GM10847 (cell line): ENCODE data around the gene TNKS1BP1.

Source experiments
- POLR2A ChIP-seq: IDR thresholded peaks from 2 replicates; pipeline ENCODE4 v1.6.1; 2011; ENCODE audit not compliant: insufficient read length; ENCODE audit errors: extremely low read depth

TNKS1BP1 gene, protein sequence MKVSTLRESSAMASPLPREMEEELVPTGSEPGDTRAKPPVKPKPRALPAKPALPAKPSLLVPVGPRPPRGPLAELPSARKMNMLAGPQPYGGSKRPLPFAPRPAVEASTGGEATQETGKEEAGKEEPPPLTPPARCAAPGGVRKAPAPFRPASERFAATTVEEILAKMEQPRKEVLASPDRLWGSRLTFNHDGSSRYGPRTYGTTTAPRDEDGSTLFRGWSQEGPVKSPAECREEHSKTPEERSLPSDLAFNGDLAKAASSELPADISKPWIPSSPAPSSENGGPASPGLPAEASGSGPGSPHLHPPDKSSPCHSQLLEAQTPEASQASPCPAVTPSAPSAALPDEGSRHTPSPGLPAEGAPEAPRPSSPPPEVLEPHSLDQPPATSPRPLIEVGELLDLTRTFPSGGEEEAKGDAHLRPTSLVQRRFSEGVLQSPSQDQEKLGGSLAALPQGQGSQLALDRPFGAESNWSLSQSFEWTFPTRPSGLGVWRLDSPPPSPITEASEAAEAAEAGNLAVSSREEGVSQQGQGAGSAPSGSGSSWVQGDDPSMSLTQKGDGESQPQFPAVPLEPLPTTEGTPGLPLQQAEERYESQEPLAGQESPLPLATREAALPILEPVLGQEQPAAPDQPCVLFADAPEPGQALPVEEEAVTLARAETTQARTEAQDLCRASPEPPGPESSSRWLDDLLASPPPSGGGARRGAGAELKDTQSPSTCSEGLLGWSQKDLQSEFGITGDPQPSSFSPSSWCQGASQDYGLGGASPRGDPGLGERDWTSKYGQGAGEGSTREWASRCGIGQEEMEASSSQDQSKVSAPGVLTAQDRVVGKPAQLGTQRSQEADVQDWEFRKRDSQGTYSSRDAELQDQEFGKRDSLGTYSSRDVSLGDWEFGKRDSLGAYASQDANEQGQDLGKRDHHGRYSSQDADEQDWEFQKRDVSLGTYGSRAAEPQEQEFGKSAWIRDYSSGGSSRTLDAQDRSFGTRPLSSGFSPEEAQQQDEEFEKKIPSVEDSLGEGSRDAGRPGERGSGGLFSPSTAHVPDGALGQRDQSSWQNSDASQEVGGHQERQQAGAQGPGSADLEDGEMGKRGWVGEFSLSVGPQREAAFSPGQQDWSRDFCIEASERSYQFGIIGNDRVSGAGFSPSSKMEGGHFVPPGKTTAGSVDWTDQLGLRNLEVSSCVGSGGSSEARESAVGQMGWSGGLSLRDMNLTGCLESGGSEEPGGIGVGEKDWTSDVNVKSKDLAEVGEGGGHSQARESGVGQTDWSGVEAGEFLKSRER (N-terminal part only)

DNA sequence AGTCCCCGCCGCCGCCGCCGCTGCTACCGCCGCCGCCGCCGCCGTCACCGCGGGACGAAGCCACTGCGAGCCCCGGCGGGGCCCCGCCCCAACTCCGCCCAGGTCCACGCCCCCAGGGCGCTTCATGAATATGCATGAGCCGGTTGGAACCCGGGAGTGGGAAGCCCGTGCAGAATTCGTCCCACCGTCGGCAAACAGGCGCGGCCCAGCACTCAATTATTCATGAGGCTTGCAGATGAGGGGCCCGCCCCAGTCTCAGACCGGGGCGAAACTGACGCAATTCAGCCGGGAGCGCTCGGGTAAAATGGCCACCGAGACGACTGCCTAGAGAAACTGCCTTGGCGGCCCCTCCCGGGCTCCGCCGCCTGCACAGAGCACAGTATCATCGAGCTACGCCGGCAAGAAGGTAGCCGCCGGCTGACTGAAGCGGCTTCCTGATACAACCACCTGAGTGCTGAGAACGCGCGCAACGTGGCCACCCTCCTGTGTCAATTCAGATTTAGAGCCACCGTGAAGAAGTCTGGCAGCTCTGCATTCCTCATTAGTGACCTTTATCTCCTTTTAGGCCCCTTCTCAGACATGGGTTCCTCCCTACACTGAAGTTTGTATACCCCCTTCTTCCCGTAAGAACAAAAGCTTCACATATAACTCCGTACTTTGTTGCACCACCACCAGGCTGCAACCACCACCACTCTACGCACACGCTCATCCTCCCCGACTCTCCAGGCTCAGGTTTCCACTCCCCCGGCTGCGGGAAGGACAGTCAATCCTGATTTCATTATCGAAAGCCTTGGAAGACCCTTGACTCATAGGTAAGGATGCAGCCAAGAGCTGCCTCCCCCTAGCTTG lies at the start of gene TNKS1BP1:
TSS of gene TNKS1BP1 (minus strand) at position 67 of the 849 bp plus-strand sequence. CDS start 3,067 bp downstream, outside the sequence.
- TF ChIP-seq POLR2A, result peak; percentile 42

- no peak for TF ChIP-seq POLR2A
Measured at GRCh38 chr11:57373146-57373545, 48.4 kb upstream of the TNKS1BP1 start.

DNA sequence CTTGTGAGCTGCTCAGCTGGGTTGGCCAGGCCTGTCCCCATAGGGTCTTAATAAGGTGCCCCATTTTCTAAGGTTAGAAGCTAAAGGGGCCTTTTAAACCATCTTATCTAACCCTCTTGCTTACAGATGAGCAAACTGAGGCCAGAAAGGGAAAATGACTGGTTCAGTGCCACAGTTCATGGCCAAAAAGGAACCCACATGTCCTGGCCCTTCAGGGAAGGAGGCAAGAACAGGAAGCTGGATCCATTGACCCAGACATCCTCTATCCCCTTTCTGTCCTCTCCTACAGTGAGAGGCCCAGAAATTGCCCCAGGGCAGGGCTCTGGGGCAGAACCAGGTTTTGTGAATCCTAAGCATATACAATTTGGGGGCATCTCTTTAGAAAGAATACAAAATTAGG lies 46.2 kb upstream of the TNKS1BP1 start:
- TF ChIP-seq POLR2A, result no peak

DNA sequence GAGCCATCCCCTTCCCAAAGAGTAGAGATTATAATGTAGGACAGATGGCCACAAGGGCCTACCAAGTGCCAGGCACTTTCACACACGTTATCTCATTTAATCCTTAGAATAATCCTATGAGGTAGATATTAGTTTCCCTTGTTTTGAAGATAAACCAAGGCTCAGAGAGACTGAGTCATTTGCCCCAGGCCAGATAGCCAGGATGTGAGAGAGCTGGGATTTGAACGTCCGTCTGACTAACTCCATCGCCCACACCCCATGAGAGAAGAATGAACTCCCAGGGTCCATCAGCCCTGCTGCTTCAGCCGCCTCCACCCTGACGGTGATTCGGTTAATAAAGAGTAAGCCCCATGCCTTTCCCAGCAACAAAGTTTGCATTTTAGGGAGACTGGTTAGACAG lies 45.5 kb upstream of the TNKS1BP1 start:
- no peak for TF ChIP-seq POLR2A

GRCh38 chr11:57368845-57369232 lies 44.1 kb upstream of the TNKS1BP1 start:
- no peak for TF ChIP-seq POLR2A

DNA sequence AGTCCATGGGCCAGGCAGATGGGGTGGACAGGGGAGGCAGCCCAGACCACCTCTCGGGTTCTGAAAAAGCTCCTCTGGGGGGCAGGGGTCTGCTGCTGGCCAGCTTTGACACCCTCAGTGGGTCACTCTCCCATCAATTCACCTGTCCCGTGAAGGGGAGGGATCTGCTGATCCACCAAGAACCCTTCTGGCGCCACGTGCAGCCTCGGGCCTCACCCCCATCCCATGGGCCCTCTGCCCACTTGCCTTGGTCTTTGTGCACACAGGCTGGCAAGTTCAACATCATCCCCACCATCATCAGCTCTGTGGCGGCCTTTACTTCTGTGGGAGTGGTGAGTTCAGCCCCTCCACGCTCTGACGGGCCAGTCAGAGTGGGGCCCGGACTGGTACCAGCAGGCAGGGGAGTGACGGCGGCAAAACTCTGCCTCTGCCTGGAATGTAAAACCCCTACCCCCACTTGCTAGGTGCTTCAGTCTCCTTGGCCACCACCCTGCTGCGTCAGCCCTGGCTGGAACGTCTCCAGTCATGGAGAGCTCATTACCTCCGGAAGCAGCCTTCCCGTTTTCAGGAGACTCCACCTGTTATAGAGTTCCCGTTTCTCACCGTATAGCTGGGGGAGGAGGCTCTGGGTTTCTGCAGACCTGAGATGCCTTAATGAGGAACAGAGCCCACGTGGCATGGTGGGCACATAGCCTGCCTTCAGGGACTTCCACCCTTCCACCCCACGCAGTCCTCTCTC lies 43.5 kb upstream of the TNKS1BP1 start:
- TF ChIP-seq POLR2A, result no peak

DNA sequence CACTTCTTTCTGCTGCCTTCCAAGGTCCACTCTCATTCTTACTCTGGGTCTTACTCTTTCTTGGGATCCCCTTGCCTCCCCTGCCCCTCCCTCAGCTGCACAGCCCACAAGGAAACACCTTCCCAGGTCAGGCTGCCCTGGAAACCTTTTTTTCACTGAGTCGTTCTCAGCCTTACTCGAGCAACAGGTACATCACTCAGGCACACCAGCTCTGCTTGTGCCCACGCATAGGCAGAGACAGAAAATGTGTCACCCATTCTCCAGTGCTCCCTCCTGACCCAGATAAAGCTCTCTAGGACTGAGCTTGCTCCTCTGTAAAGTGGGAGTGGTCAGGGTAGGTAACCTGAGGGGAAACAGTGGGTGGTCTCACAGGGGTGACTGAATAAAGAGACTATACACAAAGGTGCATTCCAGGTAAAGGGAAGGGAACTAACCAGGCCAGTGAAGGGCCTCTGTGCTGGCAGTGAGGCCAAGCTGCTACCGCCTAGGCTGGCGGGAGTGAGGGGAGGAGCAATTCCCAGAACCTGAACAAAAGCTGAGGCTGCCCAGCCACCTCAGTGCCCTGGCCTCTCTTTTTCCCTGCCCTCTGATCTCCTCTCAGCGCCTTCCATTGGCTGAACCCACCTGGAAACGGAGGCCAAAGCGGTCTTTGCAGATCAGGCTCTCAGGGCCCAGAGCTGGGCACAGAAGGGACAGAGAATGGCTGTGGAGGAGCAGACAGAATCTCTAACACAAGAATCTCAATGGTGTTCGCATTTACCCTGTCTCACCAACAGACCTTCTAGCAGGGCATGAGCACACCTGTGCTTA lies 40.3 kb upstream of the TNKS1BP1 start:
- no peak for TF ChIP-seq POLR2A

GRCh38 chr11:57363131-57364080 lies 38.7 kb upstream of the TNKS1BP1 start:
- no peak for TF ChIP-seq POLR2A

DNA sequence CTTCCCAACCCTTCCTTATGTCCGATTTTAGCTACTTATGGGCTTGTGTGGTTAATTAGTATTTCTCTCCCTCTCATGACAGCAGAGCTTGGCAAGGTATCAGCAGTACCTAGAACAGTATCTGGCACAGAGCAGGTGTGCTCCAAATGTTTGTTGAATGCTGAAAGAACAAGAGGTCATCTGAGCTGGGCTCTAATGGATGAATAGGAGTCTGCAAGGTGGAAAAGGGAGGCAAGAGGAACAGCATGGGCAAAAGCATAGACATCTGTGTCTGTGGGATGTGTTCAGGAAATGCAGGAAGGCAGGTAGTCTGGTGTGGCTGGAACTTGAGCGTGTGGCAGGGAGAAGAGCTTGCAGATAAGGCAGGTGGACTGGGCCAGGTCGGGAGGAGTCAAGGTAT lies 37.2 kb upstream of the TNKS1BP1 start:
- no peak for TF ChIP-seq POLR2A

DNA sequence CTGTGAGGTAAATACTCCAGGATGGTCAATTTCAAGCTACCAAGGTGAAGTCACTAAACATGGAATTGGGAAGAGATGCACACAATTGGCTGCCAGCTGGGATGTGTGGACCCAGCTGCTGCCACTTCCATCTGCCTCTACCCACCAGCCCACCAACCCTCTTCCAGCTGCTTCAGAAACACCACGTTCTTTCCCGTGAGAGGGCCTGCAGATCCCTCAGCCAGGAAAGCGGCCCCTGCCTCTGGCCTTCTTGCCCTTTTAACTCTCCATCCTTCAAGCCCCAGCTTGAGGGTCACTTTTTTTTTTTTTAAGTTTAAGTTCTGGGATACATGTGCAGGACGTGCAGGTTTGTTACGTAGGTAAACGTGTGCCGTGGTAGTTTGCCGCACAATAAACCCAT lies 36.2 kb upstream of the TNKS1BP1 start:
- no peak for TF ChIP-seq POLR2A

- no peak for TF ChIP-seq POLR2A
Measured at GRCh38 chr11:57359896-57360690, 35.3 kb upstream of the TNKS1BP1 start.
